ENCODE data around the gene MLYCD. TPM values are rescaled to one million over a fixed set of nuclear protein-coding genes. Genes with fewer than 3 reads are reported as not detected.

Gene MLYCD
- 1.1 to 2.6 TPM (median 1.7 TPM) in 5 replicates for total RNA-seq (2022; extraction: Qiagen RNA extraction; ENCODE audit: low read depth)

DNA sequence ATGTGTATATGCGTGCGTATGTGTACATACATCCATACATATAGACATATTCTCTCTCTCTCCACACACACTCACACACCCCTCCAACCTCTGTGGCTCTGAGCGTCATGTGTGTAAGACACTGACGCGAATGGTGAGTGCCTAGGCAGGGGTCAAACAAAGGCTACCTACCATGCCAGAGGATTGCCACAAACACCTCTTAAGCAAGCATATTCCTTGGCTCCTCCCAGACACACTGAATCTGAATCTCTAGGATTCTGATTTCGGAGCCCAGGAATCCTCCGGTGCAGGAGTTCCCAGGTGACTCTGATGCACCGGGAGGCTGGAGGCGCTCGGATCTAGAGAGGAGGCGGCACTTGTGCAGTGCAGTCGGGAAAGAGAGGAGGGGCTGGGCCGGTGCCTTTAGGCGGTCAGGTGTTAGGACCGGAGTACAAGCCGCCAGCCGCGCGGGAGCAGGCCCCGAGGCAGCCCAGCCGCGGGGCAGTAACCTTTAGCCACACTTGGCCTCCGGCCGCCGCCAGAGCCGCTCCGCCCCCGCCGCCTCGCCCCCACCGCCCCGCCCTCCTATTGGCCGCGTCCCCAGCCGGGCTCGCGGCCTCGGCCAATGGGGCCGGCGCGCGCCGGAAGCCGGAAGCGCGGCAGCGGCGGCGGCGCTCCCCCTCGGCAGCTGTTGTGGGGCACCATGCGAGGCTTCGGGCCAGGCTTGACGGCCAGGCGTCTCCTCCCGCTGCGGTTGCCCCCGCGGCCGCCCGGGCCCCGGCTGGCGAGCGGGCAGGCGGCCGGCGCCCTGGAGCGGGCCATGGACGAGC, at the start of gene MLYCD:
TSS of gene MLYCD (plus strand) at position 653 of the 809 bp plus-strand sequence. CDS start at position 683, 30 bp downstream.

DNA sequence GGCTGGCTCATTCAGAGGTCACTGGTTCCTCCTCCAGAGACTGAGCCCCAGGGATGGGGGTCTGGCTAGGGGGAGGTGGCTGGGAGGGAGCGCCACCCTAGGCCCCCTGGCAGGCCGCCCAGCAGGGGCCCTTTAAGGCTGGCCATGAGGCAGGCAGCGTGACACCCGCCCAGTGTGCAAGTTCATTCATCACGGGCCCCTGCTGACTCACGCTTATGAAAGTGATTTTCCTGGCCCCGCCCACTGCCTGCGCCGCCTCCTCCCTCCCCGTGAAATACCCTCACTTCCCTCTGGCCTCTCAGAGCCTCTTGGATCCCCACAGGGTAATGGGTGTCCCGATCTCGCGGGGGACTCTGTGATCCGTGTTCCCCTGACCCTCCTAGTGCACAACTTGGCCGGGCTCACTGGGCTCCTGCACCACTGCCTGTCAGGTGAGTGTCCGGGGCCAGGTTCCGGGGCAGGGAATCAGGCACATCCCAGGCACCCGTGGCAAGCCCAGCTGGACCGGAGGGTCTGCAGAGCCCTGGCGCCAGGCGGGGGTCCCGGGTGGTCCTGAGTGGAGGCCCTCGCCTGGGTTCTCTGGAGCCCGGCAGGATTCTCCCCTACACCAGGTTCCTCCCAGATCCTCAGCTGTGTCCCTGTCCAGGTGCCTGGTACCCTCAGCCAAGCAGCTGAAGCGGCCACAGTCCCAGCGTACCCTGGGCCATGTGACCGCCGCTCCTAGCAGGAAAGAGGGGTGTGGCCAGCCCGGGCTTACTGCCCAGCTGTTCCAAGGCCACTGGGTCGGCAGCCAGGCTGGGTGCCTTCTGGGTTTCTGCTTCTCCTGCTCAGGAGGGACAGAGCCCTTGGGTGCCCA, 54.3 kb downstream of the MLYCD start, which contains the start of gene OSGIN1:
TSS of gene OSGIN1 (plus strand) at position 301 of the 856 bp plus-strand sequence. CDS start 4,432 bp downstream, outside the sequence.

GRCh38 chr16:83967838-83968305, 69.0 kb downstream of the MLYCD start, which contains the start of gene NECAB2:
Gene NECAB2, plus strand, starts transcription at chr16:83968244. Its CDS starts 405 bp downstream, at chr16:83968649.

Other genes with a start within 250 kb of the MLYCD start
- 128 to 200 TPM (median 195 TPM) in 5 replicates for gene HSBP1, start 91.1 kb upstream of the MLYCD start, total RNA-seq (2022; extraction: Qiagen RNA extraction; ENCODE audit: low read depth)
- gene OSGIN1, start 54.1 kb downstream of the MLYCD start, total RNA-seq (2022; extraction: Qiagen RNA extraction; ENCODE audit: low read depth) = 18.7 to 43.3 TPM (median 26.7 TPM) in 5 replicates
- gene NECAB2, start 69.1 kb downstream of the MLYCD start, total RNA-seq (2022; extraction: Qiagen RNA extraction; ENCODE audit: low read depth) = 1.9 to 2.9 TPM (median 2.4 TPM) in 5 replicates
- not detected in 5 replicates for gene SLC38A8, start 143.7 kb downstream of the MLYCD start, total RNA-seq (2022; extraction: Qiagen RNA extraction; ENCODE audit: low read depth)
- 38.7 to 46.5 TPM (median 43.8 TPM) in 5 replicates for gene MBTPS1, start 217.8 kb downstream of the MLYCD start, total RNA-seq (2022; extraction: Qiagen RNA extraction; ENCODE audit: low read depth)
- 16.9 to 19.1 TPM (median 18.7 TPM) in 5 replicates for gene HSDL1, start 246.1 kb downstream of the MLYCD start, total RNA-seq (2022; extraction: Qiagen RNA extraction; ENCODE audit: low read depth)
- 0.21 to 0.47 TPM (median 0.43 TPM) in 5 replicates for gene DNAAF1, start 246.2 kb downstream of the MLYCD start, total RNA-seq (2022; extraction: Qiagen RNA extraction; ENCODE audit: low read depth)

Data from A549 treated with GW870086 at 1 μM for 4 hours (cell line).